ENCODE measurements around the gene IL17RC. TPM values are rescaled to one million over a fixed set of nuclear protein-coding genes. Genes with fewer than 3 reads are reported as not detected.

IL17RC gene
- total RNA-seq, 6 experiments from 2014 or later: 19.5 to 53.4 (median 40.1) TPM

GRCh38 chr3:9930804-9931418 is 14.0 kb downstream of the IL17RC start:
- Histone ChIP-seq H3K36me3 (peaks cover 0 to 12% (median 0%) of the 10 kb centered on the region in 4 donors), H3K9me3 (no peaks in the 10 kb centered on the region), H3K27ac (no peak overlapping the region), H3K27me3 (no peaks in the 10 kb centered on the region), H3K4me1 (peaks cover 0 to 25% (median 7%) of the 10 kb centered on the region in 4 donors), H3K4me3 (no peak overlapping the region)
- intact Hi-C loops (cut with DNase I): loop anchor here in 1 of 2 donors (10.0 kb wide), 1 partner anchor 294 kb away; no protein-coding TSS in a partner anchor
- DNase-seq: no peak
- no peak for ATAC-seq
- TF ChIP-seq POLR2A (IDR thresholded peaks at IDR 0.05) (no peak), CTCF (IDR thresholded peaks at IDR 0.05) (peak in 3 of 4 donors; percentile 14 to 20 (median 15))
- 90% methylated on average over 2 of the region's 4 CpGs for WGBS (ENCODE audit: insufficient coverage, low coverage, low lambda C conversion rate, missing lambda C conversion rate)

GRCh38 chr3:9932535-9932842 is 15.6 kb downstream of the IL17RC start:
- 2% methylated on average over 9 of the region's 13 CpGs for WGBS (ENCODE audit: insufficient coverage, low coverage, low lambda C conversion rate, missing lambda C conversion rate)
- no peak for TF ChIP-seq CTCF (IDR thresholded peaks at IDR 0.05)
- TF ChIP-seq POLR2A (IDR thresholded peaks at IDR 0.05): no peak
- DNase-seq (no peak), ATAC-seq (no peak)
- Histone ChIP-seq H3K4me1 (peaks cover 0 to 30% (median 7%) of the 10 kb centered on the region in 4 donors), H3K9me3 (no peaks in the 10 kb centered on the region), H3K4me3 (peak overlapping the region; percentile 71 to 86 (median 80)), H3K27ac (peak overlapping the region; percentile 61 to 88 (median 80)), H3K27me3 (no peaks in the 10 kb centered on the region), H3K36me3 (peaks cover 0 to 15% (median 0%) of the 10 kb centered on the region in 4 donors)
- intact Hi-C loops (cut with DNase I): loop anchor here in 1 of 2 donors (10.0 kb wide), 1 partner anchor 292 kb away; no protein-coding TSS in a partner anchor

- intact Hi-C loops (cut with DNase I): loop anchor here in 1 of 2 donors (10.0 kb wide), 1 partner anchor 292 kb away; no protein-coding TSS in a partner anchor
- 0% methylated on average over 13 of the region's 77 CpGs for WGBS (ENCODE audit: insufficient coverage, low coverage, low lambda C conversion rate, missing lambda C conversion rate)
- Histone ChIP-seq H3K27me3 (no peaks in the 10 kb centered on the region), H3K9me3 (no peaks in the 10 kb centered on the region), H3K27ac (peak overlapping the region; percentile 61 to 88 (median 80)), H3K36me3 (peaks cover 0 to 20% (median 0%) of the 10 kb centered on the region in 4 donors), H3K4me3 (peak overlapping the region; percentile 71 to 86 (median 80)), H3K4me1 (peaks cover 0 to 30% (median 7%) of the 10 kb centered on the region in 4 donors)
- peak; percentile 60 to 77 (median 74) for TF ChIP-seq CTCF (IDR thresholded peaks at IDR 0.05)
- no peak for TF ChIP-seq POLR2A (IDR thresholded peaks at IDR 0.05)
- ATAC-seq (peak; percentile 71 to 77 (median 76)), DNase-seq (peak; percentile 81 to 87 (median 86))
These were observed 16.1 kb downstream of the IL17RC start for GRCh38 chr3:9932843-9933560.

- intact Hi-C loops (cut with DNase I): loop anchor here in 1 of 2 donors (10.0 kb wide), 1 partner anchor 291 kb away; no protein-coding TSS in a partner anchor
- H3K27ac ChIP-seq: peak within 1 kb of the TSS; percentile 80 to 89 (median 88)
These were observed 16.8 kb downstream of the IL17RC start, which contains the start of gene CRELD1 for GRCh38 chr3:9933561-9934234. CRELD1 (plus strand) TSS chr3:9933834; CDS start chr3:9934439, 605 bp downstream.

More at GRCh38 chr3:9933561-9934234, 16.8 kb downstream of the IL17RC start, which contains the start of gene CRELD1:
- H3K27me3 ChIP-seq: no peaks in the 10 kb centered on the region
- WGBS (ENCODE audit: insufficient coverage, low coverage, low lambda C conversion rate, missing lambda C conversion rate): 1% methylated on average over 10 of the region's 50 CpGs
- no peaks in the 10 kb centered on the region for H3K9me3 ChIP-seq
- ATAC-seq (peak; percentile 88 to 94 (median 90)), DNase-seq (peak; percentile 97 to 98 (median 98))
- H3K4me1 ChIP-seq: peaks cover 0 to 30% (median 7%) of the 10 kb centered on the region in 4 donors
- H3K36me3 ChIP-seq: peaks cover 0 to 21% (median 0%) of the 10 kb centered on the region in 4 donors
- TF ChIP-seq POLR2A (IDR thresholded peaks at IDR 0.05) (peak; percentile 87), CTCF (IDR thresholded peaks at IDR 0.05) (no peak)
- peak within 1 kb of the TSS; percentile 71 to 86 (median 80) for H3K4me3 ChIP-seq

Measured in right lobe of liver (tissue), 6 donors.